Renal cortical epithelial cell (primary cell): Measurements from ENCODE around the gene CNTNAP2. TPM values are rescaled to one million over a fixed set of nuclear protein-coding genes. Genes with fewer than 3 reads are reported as not detected.
A peak's percentile ranks its signal among the peaks of the same experiment; 100 is the strongest.
"Not testable (repeated sequence)": the region's sequence is repeated elsewhere in the genome, so short reads cannot be mapped to it uniquely, and the experiment has no call there.

Experiments
- DNase-seq: peaks from one replicate; pipeline ENCODE4 v3.0.0-alpha.2; 2011; ENCODE audit warnings: low read depth
- total RNA-seq: library from RNA; depleted of rRNA; stranded (reverse); fragments of >200 nt; gene quantifications from 2 replicates; pipeline ENCODE4 v1.2.3, GENCODE V29; 2014

The CNTNAP2 gene
- total RNA-seq, 1 donor from 2014 or later, result 0.25 TPM

- no peak for DNase-seq
Observed at GRCh38 chr7:146876411-146876810, 759.8 kb downstream of the CNTNAP2 start.

- no peak for DNase-seq
Observed at GRCh38 chr7:146878901-146879300, 762.3 kb downstream of the CNTNAP2 start.

GRCh38 chr7:146885231-146885630 is 768.6 kb downstream of the CNTNAP2 start:
- DNase-seq, result no peak

- DNase-seq, result no peak
Observed at GRCh38 chr7:146889806-146890555, 773.4 kb downstream of the CNTNAP2 start.

GRCh38 chr7:146892151-146892550 is 775.5 kb downstream of the CNTNAP2 start:
- DNase-seq, result no peak

GRCh38 chr7:146894927-146895326 is 778.3 kb downstream of the CNTNAP2 start:
- no peak for DNase-seq

GRCh38 chr7:146902266-146902665 is 785.7 kb downstream of the CNTNAP2 start:
- DNase-seq, result no peak

- DNase-seq, result no peak
Observed at GRCh38 chr7:146902728-146903127, 786.1 kb downstream of the CNTNAP2 start.

- DNase-seq, result not testable (repeated sequence)
Observed at GRCh38 chr7:146905746-146906145, 789.1 kb downstream of the CNTNAP2 start.

- DNase-seq, result no peak
Observed at GRCh38 chr7:146922782-146923181, 806.2 kb downstream of the CNTNAP2 start.

GRCh38 chr7:146926841-146927240 is 810.2 kb downstream of the CNTNAP2 start:
- no peak for DNase-seq

- peak; percentile 10 for DNase-seq
Observed at GRCh38 chr7:146937836-146938235, 821.2 kb downstream of the CNTNAP2 start.

GRCh38 chr7:146943483-146943882 is 826.9 kb downstream of the CNTNAP2 start:
- no peak for DNase-seq

- no peak for DNase-seq
Observed at GRCh38 chr7:146948703-146949102, 832.1 kb downstream of the CNTNAP2 start.

- no peak for DNase-seq
Observed at GRCh38 chr7:146956321-146956720, 839.7 kb downstream of the CNTNAP2 start.

- no peak for DNase-seq
Observed at GRCh38 chr7:146956853-146957252, 840.3 kb downstream of the CNTNAP2 start.

- DNase-seq, result no peak
Observed at GRCh38 chr7:146960773-146961391, 844.3 kb downstream of the CNTNAP2 start.

- DNase-seq, result peak; percentile 16
Observed at GRCh38 chr7:146961617-146962016, 845.0 kb downstream of the CNTNAP2 start.

GRCh38 chr7:146966274-146966673 is 849.7 kb downstream of the CNTNAP2 start:
- no peak for DNase-seq

- DNase-seq, result no peak
Observed at GRCh38 chr7:146982482-146982881, 865.9 kb downstream of the CNTNAP2 start.

GRCh38 chr7:146991596-146991995 is 875.0 kb downstream of the CNTNAP2 start:
- no peak for DNase-seq

GRCh38 chr7:146993764-146994163 is 877.2 kb downstream of the CNTNAP2 start:
- DNase-seq, result no peak

- DNase-seq, result no peak
Observed at GRCh38 chr7:147008530-147008929, 891.9 kb downstream of the CNTNAP2 start.
